GM19099 (cell line): ENCODE measurements around the gene ANAPC1.

Source experiments
- POLR2A ChIP-seq: IDR thresholded peaks from 3 replicates; pipeline ENCODE4 v1.6.1; 2011; ENCODE audit warnings: low read depth; ENCODE audit not compliant: insufficient read length; ENCODE audit errors: extremely low read depth

ANAPC1 gene

GRCh38 chr2:111908578-111908977, 24.6 kb upstream of the ANAPC1 start:
- TF ChIP-seq POLR2A = no peak

GRCh38 chr2:111905990-111906735, 22.2 kb upstream of the ANAPC1 start:
- no peak for TF ChIP-seq POLR2A

GRCh38 chr2:111904726-111905474, 20.9 kb upstream of the ANAPC1 start:
- TF ChIP-seq POLR2A = no peak

GRCh38 chr2:111903930-111904439, 20.0 kb upstream of the ANAPC1 start:
- TF ChIP-seq POLR2A = no peak

GRCh38 chr2:111903516-111903915, 19.5 kb upstream of the ANAPC1 start:
- TF ChIP-seq POLR2A = no peak

GRCh38 chr2:111900859-111901258, 16.9 kb upstream of the ANAPC1 start:
- no peak for TF ChIP-seq POLR2A

- no peak for TF ChIP-seq POLR2A
Measured at GRCh38 chr2:111898703-111899514, 14.9 kb upstream of the ANAPC1 start.

- TF ChIP-seq POLR2A = peak; percentile 64
Measured at GRCh38 chr2:111897924-111898702, 14.1 kb upstream of the ANAPC1 start, which contains the start of gene MERTK. Gene MERTK (plus strand): TSS chr2:111898607. CDS start chr2:111898736, 129 bp downstream.

- TF ChIP-seq POLR2A = no peak
Measured at GRCh38 chr2:111897630-111897923, 13.6 kb upstream of the ANAPC1 start.

GRCh38 chr2:111896576-111896975, 12.6 kb upstream of the ANAPC1 start:
- no peak for TF ChIP-seq POLR2A

- no peak for TF ChIP-seq POLR2A
Measured at GRCh38 chr2:111896024-111896423, 12.0 kb upstream of the ANAPC1 start.

GRCh38 chr2:111884592-111884964, 585 bp upstream of the ANAPC1 start:
- TF ChIP-seq POLR2A = no peak
